Adrenal gland (tissue), 12 donors: ENCODE data around the gene ZFR. TPM values are rescaled to one million over a fixed set of nuclear protein-coding genes. Genes with fewer than 3 reads are reported as not detected.

Experiments
- DNase-seq, 7 donors: peaks; one replicate each; pipeline ENCODE4 v3.0.0-alpha.2; 2019 to 2020
- H3K27ac ChIP-seq, 5 donors: fragments of 200-600 bp; sonication (generic) in 4 of 5; 1 replicate in 3 of 5; 2 replicates in 2 of 5; pipeline versions ENCODE4 v1.5.1 to v1.8.0; 2016 to 2020; ENCODE audit warnings: mild to moderate bottlenecking in 1 of 5
- H3K27me3 ChIP-seq: fragments of 200-600 bp; 2 replicates; pipeline ENCODE4 v1.8.0; 2021
- H3K36me3 ChIP-seq, 2 donors: fragments of 200-600 bp; replicated peaks in 1 of 2; 1 replicate in 1 of 2; 2 replicates in 1 of 2; pipeline versions ENCODE4 v1.5.1 to v1.8.0; 2018 to 2022
- H3K4me1 ChIP-seq, 2 donors: fragments of 200-600 bp; replicated peaks in 1 of 2; 1 replicate in 1 of 2; 2 replicates in 1 of 2; pipeline versions ENCODE4 v1.5.1 to v1.8.0; 2018 to 2021
- H3K4me3 ChIP-seq, 4 donors: fragments of 200-600 bp; sonication (generic) in 3 of 4; one replicate each; pipeline ENCODE4 v1.5.1; 2016 to 2018
- H3K9me3 ChIP-seq, 3 donors: fragments of 200-600 bp; sonication (generic) in 1 of 3; replicated peaks in 1 of 3; 1 replicate in 2 of 3; 2 replicates in 1 of 3; pipeline versions ENCODE4 v1.5.1 to v1.8.0; 2016 to 2021
- POLR2A ChIP-seq, 2 donors: fragments of 450-650 bp; IDR thresholded peaks; one replicate each; pipeline ENCODE4 v1.6.1; 2017; ENCODE audit warnings: antibody characterized with exemption in 2 of 2, mild to moderate bottlenecking in 2 of 2, moderate library complexity in 1 of 2
- WGBS, 4 donors: extraction: QIAGEN DNeasy Blood & Tissue Kit in 2 of 4; methylation state at CpG; one replicate each; pipeline versions ENCODE4 v1.1.5 to v1.1.7; 2013 to 2017; 5-methylcytosine and 5-hydroxymethylcytosine counted together
- intact Hi-C, 2 donors: fragments of 100-400 bp; cut with DNase I; formaldehyde crosslinking; loops; one replicate each; pipeline versions ENCODE4 v1.14.1 to v1.15.0; 2022 to 2023
- polyA plus RNA-seq, 3 donors: library from polyadenylated mRNA; stranded (reverse); fragments of 200-250 nt in 2 of 3; fragments of 350-450 nt in 1 of 3; fragmentation: Illumina TruSeq in 1 of 3; extraction: RNeasy Lipid Tissue Mini Kit (QIAGEN cat#74804) in 1 of 3; gene quantifications; one replicate each; pipeline ENCODE4 v1.2.3, GENCODE V29; 2013 to 2014
- total RNA-seq, 9 donors: library from RNA; depleted of rRNA in 4 of 9; stranded (reverse); fragments of >200 nt in 4 of 9; fragments of 120-200 nt in 1 of 9; fragmentation: NEBNext Ultra II Directional in 1 of 9; extraction: Animal tissue kit (Norgen Biotek cat#: 25700) in 1 of 9; gene quantifications; one replicate each; pipeline versions ENCODE4 v1.1.0 to v1.2.4, GENCODE V29; 2013 to 2023
- TF ChIP-seq, protein P1 (sequence below), 6 experiments: fragments of 450-650 bp in 4 of 6; fragments of 200-600 bp in 2 of 6; sonication (generic) in 1 of 6; IDR thresholded peaks; 1 replicate in 5 of 6; 2 replicates in 1 of 6; pipeline versions ENCODE4 v1.5.1 to v1.8.0; 2016 to 2021; ENCODE audit warnings: antibody characterized with exemption in 6 of 6, mild to moderate bottlenecking in 2 of 6, moderate library complexity in 1 of 6
- donor health status: healthy with polysubstance abuse.
- donor health status: Bipolar disorder and iron deficiency.
- donor health status: DM: yes; HTN: yes; CAD: no.
- donor health status: DM: no; HTN: no; CAD: no.
- donor health status: DM: no; HTN: no; CAD: no.
- donor health status: DM: yes; HTN: yes; CAD: no.

The ZFR gene
- total and polyA plus RNA-seq, 12 donors, result 29.4 to 154 (median 72.7) TPM

DNA sequence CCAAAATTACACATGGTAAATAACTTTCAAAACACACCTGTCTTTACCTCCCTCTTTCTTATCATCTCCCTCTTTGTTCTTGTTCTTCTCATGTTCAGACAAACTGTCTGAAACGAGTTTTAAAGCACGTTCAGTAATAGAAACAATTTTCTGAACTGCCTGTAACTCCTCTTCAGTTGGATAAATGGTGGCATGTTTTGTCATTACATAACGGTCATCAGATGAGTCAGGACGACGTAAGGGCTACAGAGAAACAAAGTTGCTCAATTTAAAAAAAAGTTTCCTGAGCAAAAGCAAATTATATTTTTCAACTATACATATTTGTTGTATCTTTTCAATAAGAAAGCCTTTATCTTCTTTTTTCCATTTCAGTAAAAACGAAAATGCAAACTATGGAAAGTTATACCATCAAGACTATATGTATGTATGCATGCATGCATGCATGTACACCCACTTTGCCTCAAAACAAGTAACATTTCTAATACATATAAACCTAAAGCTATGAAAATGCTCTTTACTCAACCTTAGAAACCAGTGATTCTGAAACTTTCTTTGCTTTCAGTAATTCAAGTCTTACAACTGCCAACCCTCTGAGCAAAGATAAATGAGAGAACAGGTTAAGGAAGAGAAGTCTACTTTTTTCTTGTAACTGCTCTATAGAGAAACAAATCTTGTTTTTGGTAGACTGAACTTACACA lies 56.0 kb downstream of the ZFR start:
- TF ChIP-seq POLR2A (IDR thresholded peaks at IDR 0.05), result peak in 1 of 2 donors; percentile 58
- TF ChIP-seq, protein P1, sequence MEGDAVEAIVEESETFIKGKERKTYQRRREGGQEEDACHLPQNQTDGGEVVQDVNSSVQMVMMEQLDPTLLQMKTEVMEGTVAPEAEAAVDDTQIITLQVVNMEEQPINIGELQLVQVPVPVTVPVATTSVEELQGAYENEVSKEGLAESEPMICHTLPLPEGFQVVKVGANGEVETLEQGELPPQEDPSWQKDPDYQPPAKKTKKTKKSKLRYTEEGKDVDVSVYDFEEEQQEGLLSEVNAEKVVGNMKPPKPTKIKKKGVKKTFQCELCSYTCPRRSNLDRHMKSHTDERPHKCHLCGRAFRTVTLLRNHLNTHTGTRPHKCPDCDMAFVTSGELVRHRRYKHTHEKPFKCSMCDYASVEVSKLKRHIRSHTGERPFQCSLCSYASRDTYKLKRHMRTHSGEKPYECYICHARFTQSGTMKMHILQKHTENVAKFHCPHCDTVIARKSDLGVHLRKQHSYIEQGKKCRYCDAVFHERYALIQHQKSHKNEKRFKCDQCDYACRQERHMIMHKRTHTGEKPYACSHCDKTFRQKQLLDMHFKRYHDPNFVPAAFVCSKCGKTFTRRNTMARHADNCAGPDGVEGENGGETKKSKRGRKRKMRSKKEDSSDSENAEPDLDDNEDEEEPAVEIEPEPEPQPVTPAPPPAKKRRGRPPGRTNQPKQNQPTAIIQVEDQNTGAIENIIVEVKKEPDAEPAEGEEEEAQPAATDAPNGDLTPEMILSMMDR (IDR thresholded peaks at IDR 0.05), result no peak
- H3K4me3 ChIP-seq, result no peak overlapping the region
- DNase-seq, result peak in 2 of 7 donors; percentile 46 to 55
- H3K27ac ChIP-seq, result peak overlapping the region; percentile 27 to 78 (median 59)
- H3K9me3 ChIP-seq, result no peaks in the 10 kb centered on the region
- H3K27me3 ChIP-seq, result no peaks in the 10 kb centered on the region
- H3K36me3 ChIP-seq, result peaks cover 0 to 40% of the 10 kb centered on the region in 2 donors
- WGBS, 4 donors, result 33 to 56% (median 43%) methylated on average over 6 of the region's 6 CpGs
- intact Hi-C loops, result no loop called here
- peaks cover 10 to 26% of the 10 kb centered on the region in 2 donors for H3K4me1 ChIP-seq

DNA sequence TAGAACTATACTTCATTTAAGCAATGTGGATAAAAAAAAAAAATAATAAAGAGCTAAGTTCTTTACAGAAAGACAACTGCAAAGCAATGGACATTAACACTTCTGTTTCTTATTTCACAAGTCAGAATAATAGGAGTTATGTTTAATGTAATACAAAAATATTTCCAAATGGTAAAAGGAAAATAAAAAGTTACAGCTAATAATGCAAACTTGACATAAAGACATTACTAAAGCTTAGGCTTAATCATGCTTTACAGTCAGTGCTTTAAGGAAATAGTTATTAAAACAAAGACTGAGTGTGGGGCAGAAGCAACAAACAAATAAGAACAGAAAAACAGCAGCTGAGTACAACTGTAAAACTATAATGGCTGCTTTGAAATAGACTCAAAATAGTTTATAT lies 56.7 kb downstream of the ZFR start:
- Histone ChIP-seq H3K27ac (peak overlapping the region; percentile 27 to 78 (median 59)), H3K36me3 (peaks cover 0 to 37% of the 10 kb centered on the region in 2 donors), H3K4me3 (no peak overlapping the region), H3K9me3 (no peaks in the 10 kb centered on the region), H3K4me1 (peaks cover 10 to 26% of the 10 kb centered on the region in 2 donors), H3K27me3 (no peaks in the 10 kb centered on the region)
- TF ChIP-seq POLR2A (IDR thresholded peaks at IDR 0.05), result no peak
- TF ChIP-seq, protein P1 (IDR thresholded peaks at IDR 0.05), result no peak
- DNase-seq, result no peak
- intact Hi-C loops, result no loop called here

DNA sequence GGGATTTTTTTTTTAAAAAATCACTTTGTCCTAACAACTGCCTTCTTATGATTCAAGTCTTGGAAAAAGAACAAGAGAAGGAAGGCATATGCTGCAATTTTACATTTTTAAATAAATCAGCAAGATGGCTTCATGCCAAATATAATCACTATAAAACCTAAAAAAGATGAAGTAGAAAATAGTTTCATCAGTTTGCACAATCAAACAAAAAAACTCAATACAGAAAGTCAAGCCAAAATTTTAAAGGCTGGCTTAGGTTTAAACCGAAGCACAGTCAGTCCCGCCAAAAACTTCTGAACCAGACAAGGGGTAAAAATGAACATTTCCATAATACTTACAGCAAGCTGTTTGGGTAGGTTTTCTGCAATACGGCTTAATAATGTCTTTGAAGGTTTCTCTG lies 57.3 kb downstream of the ZFR start:
- intact Hi-C loops, result no loop called here
- no peak overlapping the region for H3K4me3 ChIP-seq
- H3K4me1 ChIP-seq, result peaks cover 10 to 26% of the 10 kb centered on the region in 2 donors
- H3K36me3 ChIP-seq, result peaks cover 0 to 40% of the 10 kb centered on the region in 2 donors
- no peaks in the 10 kb centered on the region for H3K9me3 ChIP-seq
- no peaks in the 10 kb centered on the region for H3K27me3 ChIP-seq
- DNase-seq, result no peak
- WGBS, 4 donors, result 35 to 42% (median 38%) methylated on average over 3 of the region's 3 CpGs
- TF ChIP-seq POLR2A (IDR thresholded peaks at IDR 0.05), result no peak
- TF ChIP-seq, protein P1 (IDR thresholded peaks at IDR 0.05), result no peak
- peak overlapping the region in 4 of 5 donors; percentile 34 to 78 (median 55) for H3K27ac ChIP-seq

DNA sequence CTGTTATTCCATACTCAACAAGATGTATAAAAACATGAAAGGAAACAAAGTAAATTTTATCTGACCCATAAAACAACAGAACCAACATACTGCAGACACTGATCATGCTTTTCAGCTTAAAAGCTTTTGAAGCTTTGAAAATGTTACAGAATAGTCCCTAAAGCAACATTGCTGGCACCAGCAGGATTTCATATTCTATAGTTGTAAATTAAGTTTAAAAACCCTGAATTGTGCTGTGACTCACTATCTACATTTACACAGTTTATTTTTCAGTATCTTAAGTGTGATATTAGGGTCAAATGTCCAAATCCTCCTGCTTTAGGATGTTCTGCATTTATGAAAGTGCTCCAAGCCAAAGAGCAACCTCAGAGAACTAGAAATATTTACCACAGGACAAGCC lies 59.9 kb downstream of the ZFR start:
- TF ChIP-seq, protein P1 (IDR thresholded peaks at IDR 0.05), result no peak
- TF ChIP-seq POLR2A (IDR thresholded peaks at IDR 0.05), result no peak
- no peaks in the 10 kb centered on the region for H3K9me3 ChIP-seq
- intact Hi-C loops, result no loop called here
- H3K27ac ChIP-seq, result no peak overlapping the region
- H3K36me3 ChIP-seq, result peaks cover 0 to 34% of the 10 kb centered on the region in 2 donors
- H3K27me3 ChIP-seq, result no peaks in the 10 kb centered on the region
- no peak for DNase-seq
- no peak overlapping the region for H3K4me3 ChIP-seq
- peaks cover 10 to 26% of the 10 kb centered on the region in 2 donors for H3K4me1 ChIP-seq
